ENCODE results near the gene NEURL1. TPM values are rescaled to one million over a fixed set of nuclear protein-coding genes. Genes with fewer than 3 reads are reported as not detected.

NEURL1 gene
- polyA plus RNA-seq, 2 donors, result 0.10 to 0.11 TPM

GRCh38 chr10:103548581-103549348 lies 55.3 kb downstream of the NEURL1 start:
- H3K27ac ChIP-seq (ENCODE audit: low read depth in 2 of 2, low read length in 1 of 2), result no peak overlapping the region
- H3K4me1 ChIP-seq (ENCODE audit: control insufficient read depth in 2 of 2, insufficient read depth in 2 of 2, low read length in 1 of 2), result peaks cover 0 to 5% of the 10 kb centered on the region in 2 donors
- WGBS, 2 donors, result 64 to 76% methylated on average over 12 of the region's 12 CpGs
- no peaks in the 10 kb centered on the region for H3K27me3 ChIP-seq (ENCODE audit: control insufficient read depth in 1 of 2, insufficient read depth in 2 of 2, low read length in 2 of 2)
- H3K36me3 ChIP-seq (ENCODE audit: control insufficient read depth in 2 of 2, insufficient read depth in 2 of 2, low read length in 1 of 2), result no peaks in the 10 kb centered on the region
- no peaks in the 10 kb centered on the region for H3K9me3 ChIP-seq (ENCODE audit: control insufficient read depth in 2 of 2, insufficient read depth in 1 of 2, low read depth in 1 of 2, low read length in 1 of 2)
- H3K4me3 ChIP-seq (ENCODE audit: low read depth in 1 of 2, low read length in 2 of 2), result no peak overlapping the region

DNA sequence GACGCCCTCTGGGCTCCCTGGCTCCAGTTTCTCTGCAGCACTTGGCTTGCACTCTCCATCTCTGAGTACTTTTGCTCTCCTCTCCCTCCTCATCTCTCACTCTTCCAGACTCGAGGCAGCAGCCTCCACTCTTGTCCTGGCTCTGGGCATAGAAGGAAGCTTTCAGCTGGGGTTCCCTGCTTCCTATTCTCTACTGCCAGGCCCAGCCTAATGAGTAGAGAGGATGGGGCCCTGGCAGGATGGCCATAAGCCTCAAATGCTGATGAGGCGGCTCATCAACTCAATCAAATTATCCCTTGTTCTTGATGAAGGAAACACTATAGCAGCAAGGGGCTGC lies 55.8 kb downstream of the NEURL1 start:
- Histone ChIP-seq H3K36me3 (ENCODE audit: control insufficient read depth in 2 of 2, insufficient read depth in 2 of 2, low read length in 1 of 2) (no peaks in the 10 kb centered on the region), H3K27ac (ENCODE audit: low read depth in 2 of 2, low read length in 1 of 2) (no peak overlapping the region), H3K4me1 (ENCODE audit: control insufficient read depth in 2 of 2, insufficient read depth in 2 of 2, low read length in 1 of 2) (peaks cover 0 to 5% of the 10 kb centered on the region in 2 donors), H3K4me3 (ENCODE audit: low read depth in 1 of 2, low read length in 2 of 2) (no peak overlapping the region), H3K27me3 (ENCODE audit: control insufficient read depth in 1 of 2, insufficient read depth in 2 of 2, low read length in 2 of 2) (no peaks in the 10 kb centered on the region), H3K9me3 (ENCODE audit: control insufficient read depth in 2 of 2, insufficient read depth in 1 of 2, low read depth in 1 of 2, low read length in 1 of 2) (no peaks in the 10 kb centered on the region)
- 62 to 81% methylated on average over 3 of the region's 3 CpGs for WGBS, 2 donors

DNA sequence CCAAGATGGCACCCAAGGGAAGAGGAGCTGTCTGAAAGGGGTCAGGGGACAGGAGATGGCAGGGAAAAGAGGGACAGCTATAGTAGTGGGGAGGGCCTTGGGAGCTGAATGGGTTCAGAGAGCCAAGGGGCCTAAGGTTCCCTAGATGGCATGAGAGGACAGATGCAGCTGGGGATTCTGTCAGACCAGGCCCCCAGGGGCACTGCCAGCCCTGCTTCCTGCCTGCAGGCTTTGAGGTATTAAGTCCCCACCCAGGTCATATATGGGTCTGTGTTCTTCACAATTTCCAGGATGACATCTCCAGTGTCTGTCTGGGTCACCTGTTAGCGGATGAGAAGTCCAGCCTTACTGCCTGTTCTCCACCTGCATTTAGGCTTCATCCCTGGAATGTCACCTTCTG lies 56.7 kb downstream of the NEURL1 start:
- Histone ChIP-seq H3K9me3 (ENCODE audit: control insufficient read depth in 2 of 2, insufficient read depth in 1 of 2, low read depth in 1 of 2, low read length in 1 of 2) (no peaks in the 10 kb centered on the region), H3K4me3 (ENCODE audit: low read depth in 1 of 2, low read length in 2 of 2) (no peak overlapping the region), H3K36me3 (ENCODE audit: control insufficient read depth in 2 of 2, insufficient read depth in 2 of 2, low read length in 1 of 2) (no peaks in the 10 kb centered on the region), H3K4me1 (ENCODE audit: control insufficient read depth in 2 of 2, insufficient read depth in 2 of 2, low read length in 1 of 2) (peaks cover 2 to 3% of the 10 kb centered on the region in 2 donors), H3K27me3 (ENCODE audit: control insufficient read depth in 1 of 2, insufficient read depth in 2 of 2, low read length in 2 of 2) (no peaks in the 10 kb centered on the region), H3K27ac (ENCODE audit: low read depth in 2 of 2, low read length in 1 of 2) (no peak overlapping the region)
- 94 to 97% methylated on average over 1 of the region's 1 CpG for WGBS, 2 donors

- 57 to 65% methylated on average over 10 of the region's 10 CpGs for WGBS, 2 donors
- H3K9me3 ChIP-seq (ENCODE audit: control insufficient read depth in 2 of 2, insufficient read depth in 1 of 2, low read depth in 1 of 2, low read length in 1 of 2), result no peaks in the 10 kb centered on the region
- H3K4me1 ChIP-seq (ENCODE audit: control insufficient read depth in 2 of 2, insufficient read depth in 2 of 2, low read length in 1 of 2), result peaks cover 0 to 8% of the 10 kb centered on the region in 2 donors
- no peaks in the 10 kb centered on the region for H3K27me3 ChIP-seq (ENCODE audit: control insufficient read depth in 1 of 2, insufficient read depth in 2 of 2, low read length in 2 of 2)
- no peaks in the 10 kb centered on the region for H3K36me3 ChIP-seq (ENCODE audit: control insufficient read depth in 2 of 2, insufficient read depth in 2 of 2, low read length in 1 of 2)
- H3K27ac ChIP-seq (ENCODE audit: low read depth in 2 of 2, low read length in 1 of 2), result no peak overlapping the region
- no peak overlapping the region for H3K4me3 ChIP-seq (ENCODE audit: low read depth in 1 of 2, low read length in 2 of 2)
Measured at GRCh38 chr10:103551619-103552602, 58.4 kb downstream of the NEURL1 start.

GRCh38 chr10:103552856-103553742 lies 59.6 kb downstream of the NEURL1 start:
- H3K27me3 ChIP-seq (ENCODE audit: control insufficient read depth in 1 of 2, insufficient read depth in 2 of 2, low read length in 2 of 2), result no peaks in the 10 kb centered on the region
- 87 to 90% methylated on average over 20 of the region's 20 CpGs for WGBS, 2 donors
- H3K4me3 ChIP-seq (ENCODE audit: low read depth in 1 of 2, low read length in 2 of 2), result no peak overlapping the region
- H3K36me3 ChIP-seq (ENCODE audit: control insufficient read depth in 2 of 2, insufficient read depth in 2 of 2, low read length in 1 of 2), result no peaks in the 10 kb centered on the region
- peaks cover 0 to 8% of the 10 kb centered on the region in 2 donors for H3K4me1 ChIP-seq (ENCODE audit: control insufficient read depth in 2 of 2, insufficient read depth in 2 of 2, low read length in 1 of 2)
- H3K9me3 ChIP-seq (ENCODE audit: control insufficient read depth in 2 of 2, insufficient read depth in 1 of 2, low read depth in 1 of 2, low read length in 1 of 2), result no peaks in the 10 kb centered on the region
- H3K27ac ChIP-seq (ENCODE audit: low read depth in 2 of 2, low read length in 1 of 2), result no peak overlapping the region

DNA sequence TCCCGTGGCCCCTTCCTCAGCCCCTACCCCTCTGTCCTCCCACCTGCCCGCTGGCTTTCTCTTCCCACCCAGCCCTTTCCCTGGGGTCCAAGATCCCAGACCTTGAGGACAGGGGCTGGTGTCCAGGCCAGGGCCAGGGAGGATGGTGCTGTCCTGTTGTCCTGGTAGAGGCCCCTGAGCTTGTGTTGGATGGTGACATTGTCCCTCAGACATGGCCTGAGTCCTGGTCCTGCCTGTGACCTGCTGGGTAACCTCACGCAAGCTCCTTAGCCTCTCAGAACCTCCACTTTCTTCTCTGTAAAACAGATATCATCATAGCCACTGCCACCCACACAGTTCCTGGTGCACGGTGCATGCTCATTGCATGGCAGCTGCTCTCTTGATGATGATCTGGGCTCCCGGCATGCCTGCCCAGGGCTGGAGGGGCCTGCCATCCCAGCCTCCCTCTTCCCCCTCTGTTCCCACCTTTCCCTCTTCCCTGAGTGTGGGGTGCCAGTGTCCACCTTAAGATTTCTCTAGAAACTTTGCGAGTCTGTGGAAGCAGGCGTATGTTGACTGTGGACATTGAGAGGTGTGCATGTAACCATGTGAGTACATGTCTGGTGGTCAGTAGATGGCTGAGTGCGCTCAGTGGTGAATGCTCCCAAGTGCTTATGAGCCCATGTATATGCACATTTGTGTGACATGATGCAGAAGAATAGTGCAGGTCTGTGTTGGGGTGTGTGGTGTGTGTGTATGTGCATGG lies 60.4 kb downstream of the NEURL1 start:
- peaks cover 0 to 8% of the 10 kb centered on the region in 2 donors for H3K4me1 ChIP-seq (ENCODE audit: control insufficient read depth in 2 of 2, insufficient read depth in 2 of 2, low read length in 1 of 2)
- H3K9me3 ChIP-seq (ENCODE audit: control insufficient read depth in 2 of 2, insufficient read depth in 1 of 2, low read depth in 1 of 2, low read length in 1 of 2), result no peaks in the 10 kb centered on the region
- H3K27ac ChIP-seq (ENCODE audit: low read depth in 2 of 2, low read length in 1 of 2), result no peak overlapping the region
- H3K4me3 ChIP-seq (ENCODE audit: low read depth in 1 of 2, low read length in 2 of 2), result no peak overlapping the region
- H3K36me3 ChIP-seq (ENCODE audit: control insufficient read depth in 2 of 2, insufficient read depth in 2 of 2, low read length in 1 of 2), result no peaks in the 10 kb centered on the region
- WGBS, 2 donors, result 82 to 88% methylated on average over 8 of the region's 8 CpGs
- no peaks in the 10 kb centered on the region for H3K27me3 ChIP-seq (ENCODE audit: control insufficient read depth in 1 of 2, insufficient read depth in 2 of 2, low read length in 2 of 2)

- 3 to 9% methylated on average over 19 to 44 of the region's 44 CpGs for WGBS, 2 donors
- H3K36me3 ChIP-seq (ENCODE audit: control insufficient read depth in 2 of 2, insufficient read depth in 2 of 2, low read length in 1 of 2), result no peaks in the 10 kb centered on the region
- no peak overlapping the region for H3K27ac ChIP-seq (ENCODE audit: low read depth in 2 of 2, low read length in 1 of 2)
- H3K4me1 ChIP-seq (ENCODE audit: control insufficient read depth in 2 of 2, insufficient read depth in 2 of 2, low read length in 1 of 2), result peaks cover 0 to 8% of the 10 kb centered on the region in 2 donors
- H3K27me3 ChIP-seq (ENCODE audit: control insufficient read depth in 1 of 2, insufficient read depth in 2 of 2, low read length in 2 of 2), result no peaks in the 10 kb centered on the region
- H3K4me3 ChIP-seq (ENCODE audit: low read depth in 1 of 2, low read length in 2 of 2), result peak overlapping the region; percentile 6 to 48
- H3K9me3 ChIP-seq (ENCODE audit: control insufficient read depth in 2 of 2, insufficient read depth in 1 of 2, low read depth in 1 of 2, low read length in 1 of 2), result no peaks in the 10 kb centered on the region
Measured at GRCh38 chr10:103554488-103555324, 61.2 kb downstream of the NEURL1 start.

DNA sequence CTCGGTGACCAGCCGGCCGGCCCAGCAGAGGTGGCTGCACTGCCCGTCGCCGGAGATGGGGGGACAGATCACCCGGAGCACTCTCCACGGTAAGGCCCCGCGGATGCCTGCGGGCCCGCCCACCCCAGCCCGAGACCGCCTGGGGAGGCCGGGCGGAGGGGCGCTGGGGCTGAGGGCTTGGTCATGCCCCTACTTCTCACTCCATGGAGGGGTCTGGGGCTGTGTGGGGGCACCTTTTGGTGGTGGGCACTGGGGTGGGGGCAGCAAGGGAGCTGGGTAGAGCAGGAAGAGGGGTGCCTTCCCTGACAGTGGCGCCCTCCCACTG lies 61.8 kb downstream of the NEURL1 start:
- Histone ChIP-seq H3K4me3 (ENCODE audit: low read depth in 1 of 2, low read length in 2 of 2) (peak overlapping the region; percentile 6 to 48), H3K27ac (ENCODE audit: low read depth in 2 of 2, low read length in 1 of 2) (no peak overlapping the region), H3K4me1 (ENCODE audit: control insufficient read depth in 2 of 2, insufficient read depth in 2 of 2, low read length in 1 of 2) (peaks cover 0 to 8% of the 10 kb centered on the region in 2 donors), H3K36me3 (ENCODE audit: control insufficient read depth in 2 of 2, insufficient read depth in 2 of 2, low read length in 1 of 2) (no peaks in the 10 kb centered on the region), H3K27me3 (ENCODE audit: control insufficient read depth in 1 of 2, insufficient read depth in 2 of 2, low read length in 2 of 2) (no peaks in the 10 kb centered on the region), H3K9me3 (ENCODE audit: control insufficient read depth in 2 of 2, insufficient read depth in 1 of 2, low read depth in 1 of 2, low read length in 1 of 2) (no peaks in the 10 kb centered on the region)
- WGBS, 2 donors, result 1 to 5% methylated on average over 15 to 18 of the region's 18 CpGs

Data from esophagus (tissue), 2 donors.